Right atrium auricular region (tissue), 2 donors: ENCODE measurements around the gene RNF17. TPM values are rescaled to one million over a fixed set of nuclear protein-coding genes. Genes with fewer than 3 reads are reported as not detected.

Experiments
- DNase-seq: peaks from one replicate; pipeline ENCODE4 v3.0.0-alpha.2; 2019; ENCODE audit warnings: low spot score
- H3K27ac ChIP-seq, 2 donors: fragments of 200-600 bp; sonication (generic); 1 replicate in 1 of 2; 2 replicates in 1 of 2; pipeline ENCODE4 v1.5.1; 2016 to 2019
- H3K27me3 ChIP-seq, 2 donors: fragments of 200-600 bp; sonication (generic); one replicate each; pipeline versions ENCODE4 v1.5.1 to v1.6.0; 2017 to 2019
- H3K36me3 ChIP-seq: fragments of 200-600 bp; sonication (generic); one replicate; pipeline ENCODE4 v1.5.1; 2016
- H3K4me1 ChIP-seq, 2 donors: fragments of 200-600 bp; sonication (generic); one replicate each; pipeline versions ENCODE4 v1.5.1 to v1.6.0; 2017 to 2019
- H3K4me3 ChIP-seq, 2 donors: fragments of 200-600 bp; sonication (generic); 1 replicate in 1 of 2; 2 replicates in 1 of 2; pipeline ENCODE4 v1.5.1; 2017 to 2019; ENCODE audit warnings: mild to moderate bottlenecking in 1 of 2, moderate library complexity in 1 of 2
- H3K9me3 ChIP-seq, 2 donors: fragments of 200-600 bp; sonication (generic); one replicate each; pipeline ENCODE4 v1.5.1; 2019
- total RNA-seq, 2 donors: library from RNA; depleted of rRNA; stranded (reverse); fragments of >200 nt; gene quantifications; one replicate each; pipeline ENCODE4 v1.1.0, GENCODE V29; 2016
- TF ChIP-seq, protein P1 (sequence below), 2 donors: fragments of 200-600 bp; sonication (generic); IDR thresholded peaks; one replicate each; pipeline ENCODE4 v1.5.1; 2019; ENCODE audit warnings: antibody characterized with exemption in 2 of 2

RNF17 gene
- total RNA-seq, 2 donors from 2014 or later, result not detected

DNA sequence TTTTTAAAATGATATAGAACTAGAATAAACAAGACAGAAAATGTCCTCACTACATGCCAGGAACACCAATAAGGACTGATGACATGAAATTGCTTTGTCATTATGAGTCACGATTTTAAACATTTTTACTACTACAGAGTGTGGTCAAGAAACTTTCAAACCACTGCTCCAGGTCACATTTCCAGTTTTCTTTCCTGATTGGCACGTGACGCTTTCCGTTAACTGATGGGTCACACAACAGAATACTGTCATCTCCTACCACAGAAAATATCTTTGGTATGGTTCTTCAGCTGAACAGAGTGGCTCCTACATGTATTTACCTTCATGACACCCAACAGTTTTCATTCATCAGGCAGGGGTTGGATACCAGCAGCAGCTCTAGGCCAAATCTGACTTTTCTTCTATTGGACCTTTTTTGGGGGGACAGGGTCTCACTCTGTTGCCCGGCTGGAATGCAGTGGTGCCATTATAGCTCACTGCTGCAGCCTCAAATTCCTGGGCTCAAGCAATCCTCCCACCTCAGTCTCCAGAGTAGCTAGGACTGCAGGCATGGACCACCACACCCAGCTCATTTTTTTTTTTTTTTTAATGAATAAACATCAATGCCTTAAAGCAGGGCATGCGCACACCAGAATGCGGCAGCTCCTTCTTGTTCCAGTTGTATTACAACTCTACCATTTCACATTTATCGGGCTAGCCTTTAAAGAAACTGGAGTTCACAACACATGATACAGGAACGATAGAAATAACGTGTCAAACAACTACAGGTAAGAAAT lies 147.4 kb downstream of the RNF17 start:
- no peaks in the 10 kb centered on the region for H3K4me1 ChIP-seq
- no peaks in the 10 kb centered on the region for H3K27me3 ChIP-seq
- H3K36me3 ChIP-seq, result no peaks in the 10 kb centered on the region
- H3K4me3 ChIP-seq, result no peak overlapping the region
- H3K27ac ChIP-seq, result no peak overlapping the region
- DNase-seq, result no peak
- TF ChIP-seq, protein P1, sequence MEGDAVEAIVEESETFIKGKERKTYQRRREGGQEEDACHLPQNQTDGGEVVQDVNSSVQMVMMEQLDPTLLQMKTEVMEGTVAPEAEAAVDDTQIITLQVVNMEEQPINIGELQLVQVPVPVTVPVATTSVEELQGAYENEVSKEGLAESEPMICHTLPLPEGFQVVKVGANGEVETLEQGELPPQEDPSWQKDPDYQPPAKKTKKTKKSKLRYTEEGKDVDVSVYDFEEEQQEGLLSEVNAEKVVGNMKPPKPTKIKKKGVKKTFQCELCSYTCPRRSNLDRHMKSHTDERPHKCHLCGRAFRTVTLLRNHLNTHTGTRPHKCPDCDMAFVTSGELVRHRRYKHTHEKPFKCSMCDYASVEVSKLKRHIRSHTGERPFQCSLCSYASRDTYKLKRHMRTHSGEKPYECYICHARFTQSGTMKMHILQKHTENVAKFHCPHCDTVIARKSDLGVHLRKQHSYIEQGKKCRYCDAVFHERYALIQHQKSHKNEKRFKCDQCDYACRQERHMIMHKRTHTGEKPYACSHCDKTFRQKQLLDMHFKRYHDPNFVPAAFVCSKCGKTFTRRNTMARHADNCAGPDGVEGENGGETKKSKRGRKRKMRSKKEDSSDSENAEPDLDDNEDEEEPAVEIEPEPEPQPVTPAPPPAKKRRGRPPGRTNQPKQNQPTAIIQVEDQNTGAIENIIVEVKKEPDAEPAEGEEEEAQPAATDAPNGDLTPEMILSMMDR (IDR thresholded peaks at IDR 0.05), result no peak
- H3K9me3 ChIP-seq, result no peaks in the 10 kb centered on the region

DNA sequence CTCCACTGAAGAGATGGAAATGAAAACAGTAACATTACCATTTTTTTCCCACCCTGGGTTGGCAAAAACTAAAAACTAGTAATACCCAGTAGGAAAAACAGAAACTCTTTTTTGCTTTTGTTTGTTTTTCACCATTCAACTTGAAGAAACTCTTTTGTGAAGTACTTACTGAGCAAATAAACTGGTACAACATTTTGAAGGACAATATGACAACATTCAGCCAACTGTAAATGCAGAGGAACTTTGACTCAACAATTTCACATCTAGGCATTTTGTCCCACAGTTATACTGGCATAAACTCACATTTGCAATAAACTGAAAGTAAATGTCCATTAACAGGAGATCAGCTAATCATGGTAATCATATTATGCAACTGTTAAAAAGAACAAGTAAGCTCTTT lies 152.5 kb downstream of the RNF17 start:
- Histone ChIP-seq H3K27me3 (no peaks in the 10 kb centered on the region), H3K4me3 (no peak overlapping the region), H3K36me3 (no peaks in the 10 kb centered on the region), H3K9me3 (no peaks in the 10 kb centered on the region), H3K27ac (no peak overlapping the region), H3K4me1 (peaks cover 0 to under 1% of the 10 kb centered on the region in 2 donors)
- TF ChIP-seq, protein P1 (IDR thresholded peaks at IDR 0.05), result no peak
- DNase-seq, result no peak

DNA sequence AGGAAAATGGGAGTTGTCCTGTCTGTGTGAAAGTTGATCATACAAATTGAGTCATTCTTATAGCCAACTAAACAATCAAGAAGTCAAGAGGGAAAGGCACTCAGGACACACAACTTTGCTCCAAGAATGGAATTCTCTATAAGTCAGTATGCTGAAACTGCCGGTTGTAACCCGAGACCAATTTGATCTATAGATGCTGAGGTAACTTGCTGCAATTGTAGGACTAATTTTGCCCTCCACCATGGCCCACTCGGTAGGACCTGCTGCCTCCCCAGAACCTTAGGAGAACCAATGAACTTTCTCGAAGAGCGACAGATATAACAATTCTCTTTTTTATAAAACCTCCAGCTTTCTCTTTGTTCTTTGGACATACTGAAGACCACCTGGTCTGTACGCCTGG lies 157.0 kb downstream of the RNF17 start:
- H3K4me1 ChIP-seq, result peaks cover 0 to 10% of the 10 kb centered on the region in 2 donors
- H3K36me3 ChIP-seq, result no peaks in the 10 kb centered on the region
- TF ChIP-seq, protein P1 (IDR thresholded peaks at IDR 0.05), result no peak
- DNase-seq, result no peak
- H3K9me3 ChIP-seq, result no peaks in the 10 kb centered on the region
- no peak overlapping the region for H3K27ac ChIP-seq
- H3K27me3 ChIP-seq, result no peaks in the 10 kb centered on the region
- H3K4me3 ChIP-seq, result no peak overlapping the region

DNA sequence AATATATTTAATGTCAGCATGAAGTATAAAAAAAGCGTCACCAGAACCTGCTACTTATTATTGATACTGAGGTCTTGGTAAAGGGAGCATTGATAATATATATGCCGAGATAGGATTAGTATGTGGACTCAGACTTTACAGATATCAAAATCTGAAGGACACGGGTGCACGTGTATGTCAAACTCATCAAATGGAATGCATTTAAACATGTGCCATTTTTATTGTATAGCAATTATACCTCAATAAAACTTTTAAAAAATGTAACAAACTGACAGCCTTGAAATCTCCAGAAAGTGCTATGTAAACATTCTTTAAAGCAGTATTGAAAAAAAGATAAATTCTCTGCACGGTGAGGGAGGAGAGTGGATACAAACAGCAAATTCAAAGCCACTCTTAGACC lies 157.9 kb downstream of the RNF17 start:
- DNase-seq, result no peak
- Histone ChIP-seq H3K9me3 (no peaks in the 10 kb centered on the region), H3K27ac (no peak overlapping the region), H3K4me3 (peak overlapping the region; percentile 78 to 84), H3K27me3 (no peaks in the 10 kb centered on the region), H3K36me3 (no peaks in the 10 kb centered on the region), H3K4me1 (peaks cover 0 to 10% of the 10 kb centered on the region in 2 donors)
- TF ChIP-seq, protein P1 (IDR thresholded peaks at IDR 0.05), result no peak

DNA sequence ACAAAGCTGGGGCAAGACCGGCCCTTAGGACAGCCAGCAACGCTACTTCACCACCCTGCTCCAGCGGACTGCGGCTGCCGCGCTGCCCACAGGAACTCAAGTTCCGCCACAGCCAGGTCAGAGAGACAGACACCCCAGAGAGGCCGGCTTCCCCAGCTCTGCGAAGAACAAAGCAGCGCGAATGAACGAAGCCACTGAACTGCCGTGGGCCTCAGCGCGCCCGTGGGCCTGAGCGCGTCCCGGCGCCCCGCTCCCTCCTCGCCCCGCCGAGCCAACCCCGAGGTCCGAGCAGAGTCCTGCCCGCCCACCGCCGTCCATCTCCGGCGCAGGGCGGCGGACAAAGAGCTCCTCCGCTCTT lies 158.4 kb downstream of the RNF17 start:
- DNase-seq, result no peak
- Histone ChIP-seq H3K4me1 (peaks cover 0 to 10% of the 10 kb centered on the region in 2 donors), H3K9me3 (no peaks in the 10 kb centered on the region), H3K36me3 (no peaks in the 10 kb centered on the region), H3K4me3 (peak overlapping the region; percentile 78 to 84), H3K27ac (peak overlapping the region; percentile 86 to 93), H3K27me3 (no peaks in the 10 kb centered on the region)
- TF ChIP-seq, protein P1 (IDR thresholded peaks at IDR 0.05), result no peak
